Right hindlimb (tissue), 1 donor: ENCODE measurements around the gene FAM193A.
"Not testable (repeated sequence)": the region's sequence is repeated elsewhere in the genome, so short reads cannot be mapped to it uniquely, and the experiment has no call there.

Experiments
- DNase-seq: peaks from one replicate; pipeline ENCODE4 v3.0.0-alpha.2; 2018

Gene FAM193A

GRCh38 chr4:2516635-2517034, 19.8 kb upstream of the FAM193A start:
- no peak for DNase-seq

- DNase-seq = no peak
Observed at GRCh38 chr4:2526559-2526958, 9.9 kb upstream of the FAM193A start.

- no peak for DNase-seq
Observed at GRCh38 chr4:2534904-2535375, 1.5 kb upstream of the FAM193A start.

GRCh38 chr4:2535376-2536192, 863 bp upstream of the FAM193A start:
- peak; percentile 62 for DNase-seq

- DNase-seq = peak; percentile 57
Observed at GRCh38 chr4:2537011-2537830, 774 bp downstream of the FAM193A start.

- DNase-seq = not testable (repeated sequence)
Observed at GRCh38 chr4:2543580-2544191, 7.2 kb downstream of the FAM193A start.

GRCh38 chr4:2545321-2546013, 9.0 kb downstream of the FAM193A start:
- no peak for DNase-seq

- no peak for DNase-seq
Observed at GRCh38 chr4:2546286-2546823, 9.9 kb downstream of the FAM193A start.

- not testable (repeated sequence) for DNase-seq
Observed at GRCh38 chr4:2546961-2547691, 10.7 kb downstream of the FAM193A start.

- DNase-seq = no peak
Observed at GRCh38 chr4:2551118-2551517, 14.7 kb downstream of the FAM193A start.

GRCh38 chr4:2552806-2553205, 16.4 kb downstream of the FAM193A start:
- DNase-seq = no peak

GRCh38 chr4:2558301-2558700, 21.9 kb downstream of the FAM193A start:
- DNase-seq = no peak

GRCh38 chr4:2560167-2560566, 23.7 kb downstream of the FAM193A start:
- DNase-seq = no peak

- no peak for DNase-seq
Observed at GRCh38 chr4:2565533-2565932, 29.1 kb downstream of the FAM193A start.

GRCh38 chr4:2570036-2570435, 33.6 kb downstream of the FAM193A start:
- no peak for DNase-seq

GRCh38 chr4:2570551-2571222, 34.2 kb downstream of the FAM193A start:
- DNase-seq = no peak

GRCh38 chr4:2572076-2572475, 35.6 kb downstream of the FAM193A start:
- no peak for DNase-seq

GRCh38 chr4:2572866-2573265, 36.4 kb downstream of the FAM193A start:
- DNase-seq = no peak

- no peak for DNase-seq
Observed at GRCh38 chr4:2574009-2574408, 37.6 kb downstream of the FAM193A start.

GRCh38 chr4:2574863-2575262, 38.4 kb downstream of the FAM193A start:
- DNase-seq = no peak

- DNase-seq = no peak
Observed at GRCh38 chr4:2576290-2576689, 39.8 kb downstream of the FAM193A start.
